HG03103 (cell line): ENCODE measurements around the gene IL12RB1.

Experiments used
- ATAC-seq: cut with Tn5 transposase; IDR thresholded peaks from one replicate; pipeline ENCODE4 v1.9.1; 2021; ENCODE audit warnings: low read depth; ENCODE audit not compliant: unreplicated experiment

The IL12RB1 gene

GRCh38 chr19:18086590-18087138 is at the start of gene IL12RB1:
Gene IL12RB1 (minus strand): TSS chr19:18086934. CDS start chr19:18086823, 111 bp downstream.
- ATAC-seq = no peak

GRCh38 chr19:18135712-18136584 is 49.2 kb upstream of the IL12RB1 start:
- no peak for ATAC-seq

DNA sequence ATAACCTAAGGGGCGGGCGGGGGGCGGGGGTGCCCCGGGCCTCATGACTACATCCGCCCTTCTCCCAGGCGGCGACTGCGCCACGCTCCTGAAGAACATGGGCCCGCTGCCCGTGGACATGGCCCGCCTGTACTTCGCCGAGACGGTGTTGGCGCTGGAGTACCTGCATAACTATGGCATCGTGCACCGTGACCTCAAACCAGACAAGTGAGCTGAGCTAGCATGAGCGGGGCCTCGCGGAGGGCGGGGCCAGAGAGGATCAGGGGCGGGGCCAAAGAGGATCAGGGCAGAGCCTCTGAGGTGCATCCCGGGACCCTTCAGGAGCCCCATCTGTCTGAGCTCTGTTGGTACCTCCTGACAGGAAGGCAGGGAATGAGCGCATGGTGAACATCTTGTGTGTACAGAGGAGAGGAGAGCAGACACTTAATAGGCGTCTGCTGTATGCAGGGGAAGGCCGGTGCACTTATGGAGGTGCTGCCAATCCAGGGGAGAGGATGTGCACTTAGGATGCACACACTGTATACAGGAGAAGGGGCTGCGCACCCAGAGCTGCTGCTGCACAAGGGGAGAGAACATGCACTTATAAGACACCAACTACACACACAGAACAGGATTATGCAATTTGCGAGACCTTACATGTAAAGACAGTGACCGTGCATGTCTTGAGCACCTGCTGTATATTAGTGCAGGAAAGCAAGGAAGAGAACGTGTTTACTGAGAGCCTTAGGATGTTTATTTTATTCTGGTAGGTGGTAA is 45.3 kb upstream of the IL12RB1 start:
- no peak for ATAC-seq

GRCh38 chr19:18130523-18131242 is 43.9 kb upstream of the IL12RB1 start:
- no peak for ATAC-seq

GRCh38 chr19:18128805-18129204 is 42.1 kb upstream of the IL12RB1 start:
- no peak for ATAC-seq

DNA sequence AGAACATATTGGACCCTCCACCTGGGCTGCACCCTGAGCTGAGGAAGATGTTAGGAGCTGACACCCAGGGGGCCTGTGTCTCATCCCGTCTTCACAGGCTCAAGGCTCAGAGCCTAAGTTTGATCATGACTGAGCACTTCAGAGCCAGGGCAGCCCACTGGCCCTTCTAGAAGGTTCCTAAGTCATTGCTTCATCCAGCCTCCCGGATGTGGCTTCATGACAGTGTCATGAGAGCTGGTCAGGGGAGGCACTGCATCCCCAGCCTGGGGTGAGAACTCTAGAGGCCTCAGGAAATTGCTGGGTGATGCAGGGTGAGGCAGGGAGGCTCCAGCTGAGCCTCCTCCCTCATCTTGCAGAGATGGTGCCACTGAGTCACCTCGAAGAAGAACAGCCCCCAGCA is 41.3 kb upstream of the IL12RB1 start:
- no peak for ATAC-seq

DNA sequence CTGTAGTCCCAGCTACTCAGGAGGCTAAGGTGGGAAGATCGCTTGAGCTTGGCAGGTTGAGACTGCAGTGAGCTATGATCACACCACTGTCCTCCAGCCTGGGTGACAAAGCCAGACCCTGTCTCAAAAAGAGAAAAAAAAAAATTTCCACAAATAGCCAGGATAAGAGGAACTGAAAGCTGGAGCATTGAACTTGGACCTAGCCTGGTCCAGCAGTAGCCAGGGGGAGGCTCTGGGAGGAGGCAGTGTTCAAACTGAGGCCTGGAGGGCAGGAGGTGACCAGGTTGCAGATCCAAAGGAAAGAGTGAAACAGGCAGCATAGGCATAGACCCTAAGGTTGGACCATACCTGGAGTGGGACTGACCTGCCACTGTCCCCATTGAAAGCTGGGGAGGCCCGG is 39.4 kb upstream of the IL12RB1 start:
- no peak for ATAC-seq

DNA sequence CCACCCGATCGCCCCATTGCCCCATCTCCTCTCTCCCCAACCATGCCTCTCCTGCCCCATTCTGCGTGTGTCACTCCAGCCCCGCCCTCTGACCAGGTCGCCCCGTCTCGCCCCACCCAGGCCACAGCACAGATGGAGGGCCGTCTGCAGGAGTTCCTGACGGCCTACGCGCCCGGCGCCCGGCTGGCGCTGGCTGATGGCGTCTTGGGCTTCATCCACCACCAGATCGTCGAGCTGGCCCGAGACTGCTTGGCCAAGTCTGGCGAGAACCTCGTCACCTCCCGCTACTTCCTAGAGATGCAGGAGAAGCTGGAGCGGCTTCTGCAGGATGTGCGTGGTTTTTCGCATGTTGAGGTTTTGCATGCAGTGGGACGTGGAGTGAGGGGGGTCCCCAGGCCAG is 37.1 kb upstream of the IL12RB1 start:
- ATAC-seq = no peak

- no peak for ATAC-seq
Observed at GRCh38 chr19:18122860-18123795, 36.4 kb upstream of the IL12RB1 start.

- no peak for ATAC-seq
Observed at GRCh38 chr19:18122424-18122823, 35.7 kb upstream of the IL12RB1 start.

- ATAC-seq = no peak
Observed at GRCh38 chr19:18121166-18121565, 34.4 kb upstream of the IL12RB1 start.

DNA sequence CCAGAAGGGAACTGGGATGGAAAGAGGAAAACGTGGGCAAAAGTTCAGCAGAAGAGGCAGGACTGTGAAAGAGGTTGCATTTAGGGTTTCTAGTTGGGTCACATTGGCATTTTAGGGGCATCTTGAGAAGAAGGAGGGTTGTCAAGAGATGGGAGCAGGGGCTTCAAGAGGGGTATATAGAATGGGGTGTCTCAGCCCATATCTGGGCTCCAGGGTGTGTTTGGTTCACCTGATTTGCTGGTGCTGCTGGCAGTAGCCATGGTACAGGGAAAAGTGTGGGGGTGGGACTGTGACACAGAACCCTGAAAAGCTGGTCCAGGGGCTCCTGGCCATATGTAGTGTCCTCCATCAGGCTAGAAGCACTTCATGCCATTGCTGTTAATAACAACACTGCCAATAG is 33.4 kb upstream of the IL12RB1 start:
- ATAC-seq = no peak

- no peak for ATAC-seq
Observed at GRCh38 chr19:18119717-18120105, 33.0 kb upstream of the IL12RB1 start.

GRCh38 chr19:18119013-18119716 is 32.4 kb upstream of the IL12RB1 start:
- no peak for ATAC-seq

GRCh38 chr19:18118420-18119012 is 31.8 kb upstream of the IL12RB1 start:
- no peak for ATAC-seq

DNA sequence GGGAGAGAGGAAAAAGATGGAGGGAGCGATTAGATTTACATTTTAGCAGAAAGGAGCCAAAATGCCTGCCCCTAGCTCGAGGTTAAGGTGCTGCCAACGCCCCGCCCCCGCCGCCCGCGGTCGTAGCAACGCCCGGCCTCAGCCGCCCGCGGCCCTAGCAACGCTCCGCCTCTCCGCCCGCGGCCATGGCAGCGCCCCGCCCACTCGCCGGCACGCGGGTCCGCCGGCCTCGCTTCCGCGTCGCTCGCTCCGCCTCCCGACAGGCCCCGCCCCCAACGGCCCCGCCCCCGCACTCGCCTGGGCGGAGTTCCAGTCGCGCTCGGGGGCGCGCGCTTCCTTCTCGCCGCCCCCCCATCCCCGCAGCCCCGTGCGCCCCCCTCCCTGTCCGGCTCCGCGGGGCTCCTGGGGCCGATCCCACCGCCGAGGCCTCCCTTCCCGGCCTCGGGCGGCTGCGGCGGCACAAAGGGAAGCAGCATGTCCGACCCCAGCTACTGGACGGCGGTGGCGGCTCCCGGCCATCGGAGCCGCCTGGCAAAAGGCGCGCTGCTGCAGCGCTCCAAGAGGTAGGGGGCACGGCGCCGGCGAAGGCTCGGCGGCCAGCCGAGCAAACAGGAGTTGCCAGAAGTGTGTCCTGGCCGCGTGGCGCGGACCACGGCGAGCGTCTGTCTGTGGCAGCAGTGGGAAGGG is 31.1 kb upstream of the IL12RB1 start:
- ATAC-seq = peak; percentile 70

DNA sequence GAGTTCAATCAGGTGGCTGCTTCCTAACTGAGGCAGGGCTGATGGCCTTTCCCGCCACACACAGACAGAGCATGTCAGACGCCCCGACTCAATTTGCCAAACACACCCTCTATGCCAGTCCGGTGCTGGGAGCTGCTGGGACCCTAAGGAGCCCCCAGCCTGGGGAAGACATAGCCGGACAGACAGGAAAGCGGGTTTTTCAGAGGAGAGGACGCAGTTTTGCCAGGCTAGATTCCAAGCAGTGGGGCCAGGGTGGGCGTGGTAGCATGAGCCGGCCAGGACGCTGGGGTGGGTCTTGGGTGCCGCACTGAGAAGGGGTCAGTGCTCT is 30.6 kb upstream of the IL12RB1 start:
- no peak for ATAC-seq

DNA sequence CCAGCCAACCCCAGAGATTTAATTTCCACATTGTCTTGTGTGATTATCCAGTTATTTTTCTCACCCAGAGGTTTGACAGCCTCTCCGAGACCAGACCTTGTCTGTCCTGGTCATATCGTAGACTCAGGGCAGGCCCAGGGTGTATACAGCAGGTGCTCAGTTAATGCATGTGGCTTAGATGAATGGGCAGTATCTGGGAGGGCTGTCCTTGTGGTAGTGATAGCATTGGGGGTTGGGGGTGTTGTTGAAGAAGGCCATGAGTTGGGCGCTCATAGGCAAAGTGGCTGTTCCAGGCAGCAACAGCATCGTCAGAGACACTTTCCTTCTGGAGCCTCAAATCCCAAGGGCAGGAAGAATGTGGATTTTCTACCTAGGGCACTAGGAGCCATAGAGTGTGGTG is 27.7 kb upstream of the IL12RB1 start:
- no peak for ATAC-seq
